ENCODE results near the gene FARSB. TPM values are rescaled to one million over a fixed set of nuclear protein-coding genes. Genes with fewer than 3 reads are reported as not detected.

FARSB gene
- total RNA-seq: 10 to 100 TPM; 10.2 to 25.8 (median 11.7) TPM

GRCh38 chr2:222655787-222656525, at the start of gene FARSB:
Gene FARSB, minus strand, starts transcription at chr2:222656092. Its CDS starts 19 bp downstream, at chr2:222656073.
- no peak for TF ChIP-seq CTCF (IDR thresholded peaks at IDR 0.05; ENCODE audit: low read depth)

- TF ChIP-seq CTCF (IDR thresholded peaks at IDR 0.05; ENCODE audit: low read depth): no peak
Measured at GRCh38 chr2:222703886-222704285, 48.0 kb upstream of the FARSB start.

- no peak for TF ChIP-seq CTCF (IDR thresholded peaks at IDR 0.05; ENCODE audit: low read depth)
Measured at GRCh38 chr2:222703091-222703490, 47.2 kb upstream of the FARSB start.

- TF ChIP-seq CTCF (IDR thresholded peaks at IDR 0.05; ENCODE audit: low read depth): no peak
Measured at GRCh38 chr2:222701721-222702131, 45.8 kb upstream of the FARSB start.

- TF ChIP-seq CTCF (IDR thresholded peaks at IDR 0.05; ENCODE audit: low read depth): no peak
Measured at GRCh38 chr2:222701233-222701632, 45.3 kb upstream of the FARSB start.

GRCh38 chr2:222698276-222698675, 42.4 kb upstream of the FARSB start:
- TF ChIP-seq CTCF (IDR thresholded peaks at IDR 0.05; ENCODE audit: low read depth): no peak

- no peak for TF ChIP-seq CTCF (IDR thresholded peaks at IDR 0.05; ENCODE audit: low read depth)
Measured at GRCh38 chr2:222693837-222694236, 37.9 kb upstream of the FARSB start.

All from subcutaneous adipose tissue (tissue), 4 donors.